Left ventricle myocardium superior (tissue), 1 donor: Measurements from ENCODE around the gene ZNF587. TPM values are rescaled to one million over a fixed set of nuclear protein-coding genes. Genes with fewer than 3 reads are reported as not detected.
"Not testable (repeated sequence)": the region's sequence is repeated elsewhere in the genome, so short reads cannot be mapped to it uniquely, and the experiment has no call there.

ENCODE experiments used
- ATAC-seq: fragments of 200-7000 bp; cut with Tn5 transposase; one replicate; pipeline ENCODE4 v1.9.1; 2020; ENCODE audit warnings: mild to moderate bottlenecking, moderate library complexity
- DNase-seq: peaks from one replicate; pipeline ENCODE4 v3.0.0-alpha.2; 2020
- intact Hi-C: fragments of 100-400 bp; cut with micrococcal nuclease; formaldehyde crosslinking; loops from one replicate; pipeline ENCODE4 v1.11.0; 2022
- total RNA-seq: library from RNA; stranded (reverse); fragmentation: NEBNext Ultra II Directional; extraction: Animal tissue kit (Norgen Biotek cat#: 25700); gene quantifications from one replicate; pipeline ENCODE4 v1.2.1, GENCODE V29; 2021
- donor health status: DM: no; HTN: yes; CAD: no; lungs with severe emphysema.

ZNF587 gene
- total RNA-seq, 1 donor from 2014 or later = 17.7 TPM

DNA sequence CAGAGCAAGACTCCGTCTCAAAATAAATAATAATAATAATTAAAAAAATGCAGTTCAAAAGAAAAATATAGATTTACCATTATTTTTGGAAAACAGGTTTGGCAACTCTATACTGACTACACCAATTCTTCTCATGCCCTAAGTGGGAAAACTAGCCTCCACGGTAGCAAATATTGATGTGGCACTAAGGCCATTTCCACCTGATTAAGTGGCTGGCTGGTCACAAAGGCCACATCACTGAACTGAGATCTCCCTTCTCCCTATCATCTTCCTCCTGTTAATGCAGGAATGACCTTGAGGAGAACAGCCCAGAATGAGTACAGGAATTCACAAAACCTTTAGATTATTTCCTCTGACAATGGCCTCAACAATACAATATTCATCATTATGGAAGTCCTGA lies 20.6 kb downstream of the ZNF587 start:
- ATAC-seq (no peak), DNase-seq (no peak)
- intact Hi-C loops = no loop called here

DNA sequence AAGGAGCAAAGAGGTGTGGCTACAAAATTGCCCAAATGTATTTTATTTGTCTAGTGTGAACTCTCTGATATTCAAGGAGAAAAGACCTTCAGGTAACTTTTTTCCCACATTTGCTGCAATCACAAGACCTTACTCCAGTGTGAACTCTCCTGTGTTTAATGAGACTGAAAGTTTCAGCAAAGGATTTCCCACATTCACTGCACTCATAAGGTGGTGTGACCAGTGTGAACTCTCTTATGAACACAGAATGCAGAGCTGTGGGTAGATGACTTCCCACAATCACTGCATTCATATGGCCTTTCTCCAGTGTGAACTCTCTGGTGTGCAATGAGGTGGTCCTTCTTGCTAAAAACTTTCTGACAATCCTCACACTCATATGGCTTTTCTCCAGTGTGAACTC lies 22.8 kb downstream of the ZNF587 start:
- DNase-seq = no peak
- ATAC-seq = no peak
- intact Hi-C loops = no loop called here

DNA sequence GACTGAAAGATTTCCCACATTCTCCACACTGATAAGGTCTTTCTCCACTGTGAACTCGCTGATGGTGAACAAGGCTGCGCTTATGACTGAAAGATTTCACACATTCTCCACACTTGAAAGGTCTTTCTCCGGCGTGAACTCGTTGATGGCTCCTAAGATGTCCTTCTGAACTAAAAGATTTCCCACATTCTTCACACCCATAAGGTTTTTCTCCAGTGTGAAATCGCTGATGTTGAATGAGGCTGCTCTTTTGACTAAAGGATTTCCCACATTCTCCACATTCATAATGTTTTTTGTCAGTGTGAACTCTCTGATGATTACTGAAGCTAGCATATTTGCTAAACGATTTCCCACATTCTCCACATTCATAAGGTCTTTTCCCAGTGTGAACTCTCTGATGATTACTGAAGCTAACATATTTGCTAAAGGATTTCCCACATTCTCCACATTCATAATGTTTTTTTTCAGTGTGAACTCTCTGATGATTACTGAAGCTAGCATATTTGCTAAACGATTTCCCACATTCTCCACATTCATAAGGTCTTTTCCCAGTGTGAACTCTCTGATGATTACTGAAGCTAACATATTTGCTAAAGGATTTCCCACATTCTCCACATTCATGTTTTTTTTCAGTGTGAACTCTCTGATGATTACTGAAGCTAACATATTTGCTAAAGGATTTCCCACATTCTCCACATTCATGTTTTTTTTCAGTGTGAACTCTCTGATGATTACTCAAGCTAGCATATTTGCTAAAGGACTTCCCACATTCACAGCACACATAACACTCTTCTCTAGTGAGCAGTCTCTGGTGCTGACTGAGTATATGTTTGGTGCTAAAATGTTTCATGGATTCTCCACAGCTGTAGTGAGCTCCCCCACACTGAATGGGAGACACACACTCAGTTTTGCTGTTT lies 24.5 kb downstream of the ZNF587 start:
- DNase-seq, intact Hi-C loops, ATAC-seq: not testable (repeated sequence)

DNA sequence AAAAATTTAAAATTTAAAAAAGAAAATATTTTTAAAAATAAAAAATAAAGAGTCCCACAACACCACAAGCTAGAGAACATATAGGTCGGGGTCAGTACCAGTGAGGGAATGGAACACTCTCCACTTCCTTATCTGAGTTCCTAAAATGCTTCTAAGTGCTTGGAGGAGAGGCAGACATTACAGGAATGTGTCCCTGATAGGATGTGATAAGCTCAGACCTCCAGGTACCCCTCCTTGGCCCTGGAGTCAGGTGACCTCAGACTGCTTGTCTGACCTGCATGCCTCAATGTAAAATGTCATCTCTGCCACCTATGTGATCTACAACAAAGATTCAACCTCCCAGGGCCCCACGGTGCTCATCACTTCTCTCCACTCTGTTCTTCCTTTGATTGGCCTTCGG lies 36.4 kb downstream of the ZNF587 start:
- no peak for DNase-seq
- intact Hi-C loops = no loop called here
- peak; percentile 26 for ATAC-seq

DNA sequence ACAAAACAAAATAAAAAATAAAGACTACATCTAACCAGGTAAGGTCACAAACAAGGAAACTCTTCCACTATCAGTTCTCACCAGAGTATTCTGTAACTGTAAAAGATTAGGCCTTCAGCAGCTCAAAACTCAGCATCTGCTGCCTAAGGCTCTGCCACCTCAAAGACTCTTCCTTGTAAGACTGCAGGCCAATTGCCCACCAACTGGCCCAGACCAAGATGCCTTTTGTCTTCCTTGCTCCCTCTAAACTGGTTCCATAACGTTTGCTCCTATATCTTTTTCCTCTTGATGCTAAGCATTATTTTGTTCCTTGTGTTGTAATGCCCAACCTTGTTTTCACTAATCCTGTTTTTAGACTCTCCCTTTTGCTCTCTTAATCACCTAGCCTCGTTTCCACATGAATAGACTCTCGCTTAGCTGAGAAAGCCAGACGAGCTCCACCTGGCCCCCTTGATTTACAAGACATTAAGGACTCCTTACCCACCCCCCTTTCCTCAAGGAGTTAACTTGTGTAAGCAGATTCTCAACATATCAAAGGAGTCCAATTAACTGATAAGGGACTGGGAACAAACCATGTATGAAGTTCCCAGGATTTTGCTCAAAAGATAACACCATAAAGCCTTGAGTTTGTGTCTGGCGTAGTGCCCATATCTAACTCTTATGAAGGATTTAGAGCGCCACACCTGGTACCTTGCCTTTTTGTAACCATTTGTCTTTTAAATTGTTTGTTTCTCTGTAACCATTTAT lies 37.7 kb downstream of the ZNF587 start:
- no peak for ATAC-seq
- intact Hi-C loops = no loop called here
- DNase-seq = no peak

DNA sequence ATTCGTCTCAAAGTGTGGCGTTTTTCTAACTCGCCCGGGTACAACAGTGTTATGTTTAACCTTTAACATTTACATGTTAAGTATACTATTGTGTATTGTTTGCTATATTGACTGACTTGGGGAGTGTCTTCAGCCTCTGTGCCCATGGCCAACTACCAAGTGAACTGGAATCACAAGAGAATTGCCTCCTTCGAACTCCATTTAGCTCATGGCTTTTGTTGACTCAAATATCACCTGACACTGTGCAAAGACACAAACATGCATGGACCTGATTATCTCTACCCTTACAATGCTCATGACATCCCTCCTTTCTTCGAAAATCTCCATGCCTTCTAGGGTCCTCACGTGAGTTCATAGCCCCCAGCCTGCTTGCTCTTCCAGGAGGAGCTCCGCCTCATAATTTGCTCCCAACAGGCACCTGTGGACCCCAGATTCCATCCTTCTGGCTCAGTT lies 38.5 kb downstream of the ZNF587 start:
- DNase-seq = no peak
- ATAC-seq = no peak
- intact Hi-C loops = no loop called here

DNA sequence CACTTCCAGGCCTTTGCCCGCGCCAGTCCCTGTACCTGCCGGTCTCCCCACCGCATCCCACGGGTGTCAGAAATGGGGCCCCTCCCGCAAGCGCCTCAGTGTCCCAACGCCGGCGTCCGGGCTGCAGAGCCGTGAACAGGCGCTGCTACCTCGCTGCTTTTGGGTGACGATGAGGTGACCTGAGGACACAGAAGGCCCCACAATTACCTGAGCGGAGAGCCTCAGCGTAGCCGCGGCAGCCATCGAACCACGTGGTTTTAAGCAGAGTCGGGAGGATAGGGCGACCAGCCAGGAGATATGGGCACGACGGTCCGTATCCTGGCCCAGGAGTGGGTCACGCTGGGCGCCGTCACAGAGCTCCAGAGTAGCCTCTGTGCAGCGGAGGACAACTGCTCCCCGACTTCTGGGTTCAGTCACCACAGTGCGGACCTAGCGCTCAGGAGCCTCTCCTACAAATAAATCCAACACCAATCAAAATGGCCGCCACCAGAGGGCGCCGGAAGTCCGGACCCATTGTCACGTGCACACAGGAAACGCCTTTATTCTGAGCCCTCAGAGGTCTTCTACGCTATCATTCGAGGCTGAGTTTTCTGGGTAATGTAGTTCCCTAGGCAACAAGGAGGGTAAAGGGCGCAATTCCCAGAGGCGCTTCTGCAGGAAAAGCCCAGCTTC lies 39.0 kb downstream of the ZNF587 start, which contains the start of gene ZNF814:
Gene ZNF814, minus strand, starts transcription at position 478 of the 672 bp plus-strand sequence. Its CDS starts 235 bp downstream, at position 243.
- intact Hi-C loops = no loop called here
- DNase-seq (peak; percentile 90), ATAC-seq (peak; percentile 92)

DNA sequence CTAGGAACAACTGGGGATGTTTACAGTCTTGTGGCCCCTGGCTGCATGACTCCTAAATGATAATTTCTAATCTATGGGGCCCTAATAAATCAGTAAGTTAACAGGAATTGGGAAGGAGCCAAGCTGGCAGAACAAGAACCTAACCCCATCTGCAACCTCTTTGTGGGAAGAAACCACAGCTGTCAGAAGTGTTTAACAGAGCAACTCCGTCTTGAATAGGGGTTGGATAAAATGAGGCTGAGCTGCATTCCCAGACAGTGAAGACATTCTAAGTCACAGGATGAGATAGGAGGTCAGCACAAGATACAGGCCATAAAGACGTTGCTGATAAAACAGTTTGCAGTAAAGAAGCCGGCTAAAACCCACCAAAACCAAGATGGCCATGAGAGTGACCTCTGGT lies 41.0 kb downstream of the ZNF587 start:
- intact Hi-C loops = not testable (repeated sequence)

DNA sequence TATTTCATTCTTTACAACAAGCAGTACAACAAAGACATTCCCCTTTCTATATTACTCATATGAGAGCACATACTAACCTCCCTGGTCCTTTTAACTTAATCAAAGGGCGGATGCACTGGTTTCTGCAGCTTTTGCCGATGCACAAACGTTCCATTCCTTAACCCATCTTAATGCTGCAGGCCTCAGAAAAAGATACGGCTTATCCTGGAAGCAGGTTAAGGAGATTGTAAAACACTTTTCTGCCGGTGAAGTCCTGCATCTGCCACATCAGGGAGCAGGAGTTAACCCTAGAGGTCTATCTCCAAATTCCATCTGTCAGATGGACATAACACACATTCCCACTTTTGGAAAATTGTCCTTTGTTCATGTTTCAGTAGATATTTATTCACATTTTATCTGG lies 50.7 kb downstream of the ZNF587 start:
- ATAC-seq (no peak), DNase-seq (no peak)
- intact Hi-C loops = no loop called here

More for the DNA sequence above, 41.0 kb downstream of the ZNF587 start:
- not testable (repeated sequence) for DNase-seq, ATAC-seq

DNA sequence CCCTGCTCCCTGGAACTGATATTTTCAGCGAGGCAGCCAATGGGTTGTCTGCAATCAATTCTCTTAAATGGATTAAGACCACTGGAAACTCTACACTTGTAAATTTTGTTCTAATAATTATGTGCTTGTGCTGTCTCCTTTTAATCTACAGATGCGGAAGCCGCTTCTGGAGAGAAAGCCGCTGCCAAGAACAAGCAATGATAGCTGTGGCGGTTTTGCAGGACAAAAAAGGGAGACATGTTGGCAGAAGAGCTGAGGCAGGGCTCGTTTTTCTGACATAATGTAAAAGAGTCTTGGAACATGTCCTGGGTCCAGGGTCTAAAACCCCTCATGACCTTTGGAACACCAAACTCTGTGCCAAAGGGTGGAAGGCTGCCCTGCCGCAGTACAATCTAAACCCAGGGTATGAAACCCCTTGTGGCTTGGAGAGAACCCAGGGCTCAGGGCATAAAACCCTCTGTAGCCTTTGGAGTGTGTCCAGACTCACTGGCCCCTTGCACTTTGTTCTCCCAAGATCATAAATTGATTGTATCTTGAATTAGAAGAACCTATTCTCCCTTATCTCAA lies 54.0 kb downstream of the ZNF587 start:
- intact Hi-C loops = no loop called here
- ATAC-seq (no peak), DNase-seq (no peak)

DNA sequence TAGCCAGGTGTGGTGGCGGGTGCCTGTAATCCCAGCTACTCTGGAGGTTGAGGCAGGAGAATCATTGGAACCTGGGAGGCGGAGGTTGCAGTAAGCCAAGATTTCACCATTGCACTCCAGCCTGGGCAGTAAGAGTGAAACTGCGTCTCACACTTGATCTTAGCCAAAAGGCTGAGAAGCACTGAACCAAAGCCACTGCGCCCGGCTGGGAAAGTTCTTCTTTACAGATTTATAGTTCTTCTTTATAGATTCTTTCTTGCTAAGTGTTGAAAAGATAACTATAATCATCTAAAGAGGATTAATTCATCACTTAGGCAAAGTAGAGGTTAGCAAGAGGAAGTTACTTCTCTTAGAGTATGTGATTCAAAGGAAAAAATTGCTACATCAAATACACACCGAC lies 55.6 kb downstream of the ZNF587 start:
- DNase-seq (no peak), ATAC-seq (no peak)
- intact Hi-C loops = no loop called here

DNA sequence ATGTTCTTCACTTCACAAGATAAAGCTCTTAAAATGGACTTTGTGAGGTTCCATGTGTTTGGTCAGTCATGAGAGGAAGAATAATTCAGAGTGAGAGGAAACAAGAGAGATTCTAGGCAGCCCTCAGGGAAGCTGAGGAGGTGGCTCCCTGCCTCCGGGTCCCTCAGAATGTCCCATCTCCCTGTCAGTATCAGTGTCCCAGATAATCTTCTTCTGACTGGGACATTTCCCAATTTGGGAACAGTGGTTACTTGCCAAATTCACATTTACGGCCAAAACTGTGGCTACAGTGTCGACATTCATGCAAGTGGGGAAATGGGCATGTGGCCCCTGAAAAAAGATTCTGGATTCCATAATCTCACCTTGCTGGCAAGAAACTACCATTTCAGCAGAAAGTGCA lies 57.7 kb downstream of the ZNF587 start:
- ATAC-seq (no peak), DNase-seq (no peak)
- intact Hi-C loops = no loop called here

DNA sequence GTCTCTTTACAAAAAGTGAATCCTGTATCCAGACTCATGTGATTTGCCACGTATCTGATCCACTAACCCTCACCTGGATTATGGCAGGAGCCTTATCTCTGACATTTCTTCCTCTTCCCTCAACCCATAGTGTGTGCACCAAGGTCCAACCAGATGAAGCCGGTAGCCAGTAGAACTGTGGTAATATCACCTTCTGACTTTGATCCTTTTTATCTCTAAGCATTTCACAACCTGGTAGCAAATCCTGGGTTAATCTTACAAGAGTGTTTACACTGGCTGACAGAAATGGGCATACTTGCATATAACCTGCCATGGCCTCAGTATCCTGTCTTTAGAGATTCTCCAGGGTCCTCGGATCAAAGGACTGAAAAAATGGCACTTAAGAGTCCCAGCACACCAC lies 64.9 kb downstream of the ZNF587 start:
- no peak for ATAC-seq
- no peak for DNase-seq
- intact Hi-C loops = no loop called here

Other genes with a start within 250 kb of the ZNF587 start
- 3.9 TPM for gene ZNF530, start 250.0 kb upstream of the ZNF587 start, total RNA-seq
- gene ZNF134, start 235.6 kb upstream of the ZNF587 start, total RNA-seq = 12.9 TPM
- 11.1 TPM for gene ZNF211, start 216.7 kb upstream of the ZNF587 start, total RNA-seq
- gene ZSCAN4, start 180.9 kb upstream of the ZNF587 start, total RNA-seq = not detected
- gene ZNF551, start 167.9 kb upstream of the ZNF587 start, total RNA-seq = 3.1 TPM
- gene ZNF154, start 140.7 kb upstream of the ZNF587 start, total RNA-seq = 3.5 TPM
- gene ZNF671, start 122.2 kb upstream of the ZNF587 start, total RNA-seq = 6.7 TPM
- gene ZNF776, start 103.0 kb upstream of the ZNF587 start, total RNA-seq = 15.9 TPM
- gene ZNF586, start 80.2 kb upstream of the ZNF587 start, total RNA-seq = 8.9 TPM
- gene ZNF552, start 34.9 kb upstream of the ZNF587 start, total RNA-seq = 5.5 TPM
- gene ZNF587B, start 19.6 kb upstream of the ZNF587 start, total RNA-seq = 5.6 TPM
- gene ZNF814, start 39.2 kb downstream of the ZNF587 start, total RNA-seq = 14.1 TPM
- 12.0 TPM for gene ZNF417, start 66.7 kb downstream of the ZNF587 start, total RNA-seq
- 12.0 TPM for gene ZNF418, start 85.5 kb downstream of the ZNF587 start, total RNA-seq
- gene ZNF256, start 97.8 kb downstream of the ZNF587 start, total RNA-seq = 11.0 TPM
- gene C19orf18, start 124.7 kb downstream of the ZNF587 start, total RNA-seq = 2.0 TPM
- gene ZNF606, start 153.0 kb downstream of the ZNF587 start, total RNA-seq = 14.1 TPM
- gene ZSCAN1, start 184.2 kb downstream of the ZNF587 start, total RNA-seq = not detected
- 4.1 TPM for gene ZNF135, start 209.4 kb downstream of the ZNF587 start, total RNA-seq
- 73.4 TPM for gene ZSCAN18, start 248.4 kb downstream of the ZNF587 start, total RNA-seq